ENCODE measurements around the gene LRMDA.

The LRMDA gene

DNA sequence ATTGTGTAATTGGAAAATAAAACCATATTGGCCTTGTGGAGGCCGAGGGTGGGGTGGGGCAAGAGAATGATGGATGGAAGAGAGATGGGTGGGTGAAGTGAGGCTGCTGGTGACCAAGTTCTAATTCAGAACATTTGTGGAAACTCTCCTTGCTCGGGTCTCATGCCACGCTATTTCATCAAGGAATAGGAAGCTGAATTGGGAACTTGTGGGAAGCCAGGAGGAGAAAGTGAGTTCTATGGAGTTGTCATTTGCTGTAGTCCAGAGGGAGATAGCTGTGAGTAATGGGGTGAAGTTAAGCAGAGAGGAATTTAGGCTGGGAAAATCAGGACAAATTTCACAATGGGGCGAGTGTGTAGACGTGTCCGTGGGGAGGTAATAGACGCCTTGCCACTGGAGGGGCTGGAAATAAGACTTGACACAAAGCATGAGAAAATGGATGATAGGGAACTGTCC is 339.2 kb downstream of the LRMDA start:
- H3K9ac ChIP-seq (ENCODE audit: low read length): no peak overlapping the region
- no peak overlapping the region for H3K27ac ChIP-seq (ENCODE audit: low read depth, low read length)
- no peaks in the 10 kb centered on the region for H4K20me1 ChIP-seq (ENCODE audit: low read depth, low read length)
- no peak overlapping the region for H3K4me2 ChIP-seq (ENCODE audit: low read depth, low read length, poor library complexity, severe bottlenecking)
- H3K4me3 ChIP-seq (ENCODE audit: insufficient read depth, low read length, poor library complexity, severe bottlenecking): no peak overlapping the region
- no peaks in the 10 kb centered on the region for H3K9me3 ChIP-seq (ENCODE audit: insufficient read depth, low read length)
- no peaks in the 10 kb centered on the region for H3K36me3 ChIP-seq (ENCODE audit: low read length)
- TF ChIP-seq EZH2phosphoT487 (conservative IDR thresholded peaks at IDR 0.05; ENCODE audit: low read length): no peak
- no peaks in the 10 kb centered on the region for H3K9me2 ChIP-seq (replicated peaks; ENCODE audit: insufficient read depth, low read length)
- H2AFZ ChIP-seq (ENCODE audit: low read depth, low read length, severe bottlenecking): no peak overlapping the region
- no peaks in the 10 kb centered on the region for H3K27me3 ChIP-seq (ENCODE audit: low read length)
- no peaks in the 10 kb centered on the region for H3F3A ChIP-seq (ENCODE audit: insufficient read depth)
- H3K79me2 ChIP-seq (ENCODE audit: insufficient read depth, low read length): no peaks in the 10 kb centered on the region

DNA sequence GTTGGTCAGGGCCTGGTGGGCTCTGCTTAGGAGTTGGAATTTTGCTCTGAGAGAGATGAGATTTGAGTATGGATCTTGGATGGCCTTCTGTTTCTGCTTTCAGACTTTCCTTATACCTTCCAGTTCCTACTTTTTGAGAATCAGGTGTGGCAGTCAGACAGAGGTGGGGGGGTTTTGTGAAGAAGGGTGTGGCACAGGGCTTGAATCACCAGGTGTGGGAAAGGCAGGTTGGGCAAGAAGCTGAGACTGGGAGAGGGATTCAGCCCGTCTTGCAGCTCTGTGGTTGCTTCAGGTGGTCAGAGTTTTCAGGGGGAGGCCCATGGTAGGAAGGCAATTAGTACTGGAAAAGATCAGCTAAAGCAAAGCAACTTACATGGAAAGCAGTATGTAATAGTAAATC is 340.2 kb downstream of the LRMDA start:
- Histone ChIP-seq H3K27me3 (ENCODE audit: low read length) (no peaks in the 10 kb centered on the region), H3K79me2 (ENCODE audit: insufficient read depth, low read length) (no peaks in the 10 kb centered on the region), H3K9me2 (replicated peaks; ENCODE audit: insufficient read depth, low read length) (no peaks in the 10 kb centered on the region), H3K4me2 (ENCODE audit: low read depth, low read length, poor library complexity, severe bottlenecking) (no peak overlapping the region), H3K27ac (ENCODE audit: low read depth, low read length) (no peak overlapping the region), H3K4me3 (ENCODE audit: insufficient read depth, low read length, poor library complexity, severe bottlenecking) (no peak overlapping the region), H4K20me1 (ENCODE audit: low read depth, low read length) (no peaks in the 10 kb centered on the region), H3K9ac (ENCODE audit: low read length) (no peak overlapping the region), H3F3A (ENCODE audit: insufficient read depth) (no peaks in the 10 kb centered on the region), H2AFZ (ENCODE audit: low read depth, low read length, severe bottlenecking) (no peak overlapping the region), H3K36me3 (ENCODE audit: low read length) (no peaks in the 10 kb centered on the region), H3K9me3 (ENCODE audit: insufficient read depth, low read length) (no peaks in the 10 kb centered on the region)
- TF ChIP-seq EZH2phosphoT487 (conservative IDR thresholded peaks at IDR 0.05; ENCODE audit: low read length): no peak
- TF ChIP-seq, protein P1, sequence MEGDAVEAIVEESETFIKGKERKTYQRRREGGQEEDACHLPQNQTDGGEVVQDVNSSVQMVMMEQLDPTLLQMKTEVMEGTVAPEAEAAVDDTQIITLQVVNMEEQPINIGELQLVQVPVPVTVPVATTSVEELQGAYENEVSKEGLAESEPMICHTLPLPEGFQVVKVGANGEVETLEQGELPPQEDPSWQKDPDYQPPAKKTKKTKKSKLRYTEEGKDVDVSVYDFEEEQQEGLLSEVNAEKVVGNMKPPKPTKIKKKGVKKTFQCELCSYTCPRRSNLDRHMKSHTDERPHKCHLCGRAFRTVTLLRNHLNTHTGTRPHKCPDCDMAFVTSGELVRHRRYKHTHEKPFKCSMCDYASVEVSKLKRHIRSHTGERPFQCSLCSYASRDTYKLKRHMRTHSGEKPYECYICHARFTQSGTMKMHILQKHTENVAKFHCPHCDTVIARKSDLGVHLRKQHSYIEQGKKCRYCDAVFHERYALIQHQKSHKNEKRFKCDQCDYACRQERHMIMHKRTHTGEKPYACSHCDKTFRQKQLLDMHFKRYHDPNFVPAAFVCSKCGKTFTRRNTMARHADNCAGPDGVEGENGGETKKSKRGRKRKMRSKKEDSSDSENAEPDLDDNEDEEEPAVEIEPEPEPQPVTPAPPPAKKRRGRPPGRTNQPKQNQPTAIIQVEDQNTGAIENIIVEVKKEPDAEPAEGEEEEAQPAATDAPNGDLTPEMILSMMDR (IDR thresholded peaks at IDR 0.05; ENCODE audit: insufficient read depth, low read length, poor library complexity, severe bottlenecking): no peak

DNA sequence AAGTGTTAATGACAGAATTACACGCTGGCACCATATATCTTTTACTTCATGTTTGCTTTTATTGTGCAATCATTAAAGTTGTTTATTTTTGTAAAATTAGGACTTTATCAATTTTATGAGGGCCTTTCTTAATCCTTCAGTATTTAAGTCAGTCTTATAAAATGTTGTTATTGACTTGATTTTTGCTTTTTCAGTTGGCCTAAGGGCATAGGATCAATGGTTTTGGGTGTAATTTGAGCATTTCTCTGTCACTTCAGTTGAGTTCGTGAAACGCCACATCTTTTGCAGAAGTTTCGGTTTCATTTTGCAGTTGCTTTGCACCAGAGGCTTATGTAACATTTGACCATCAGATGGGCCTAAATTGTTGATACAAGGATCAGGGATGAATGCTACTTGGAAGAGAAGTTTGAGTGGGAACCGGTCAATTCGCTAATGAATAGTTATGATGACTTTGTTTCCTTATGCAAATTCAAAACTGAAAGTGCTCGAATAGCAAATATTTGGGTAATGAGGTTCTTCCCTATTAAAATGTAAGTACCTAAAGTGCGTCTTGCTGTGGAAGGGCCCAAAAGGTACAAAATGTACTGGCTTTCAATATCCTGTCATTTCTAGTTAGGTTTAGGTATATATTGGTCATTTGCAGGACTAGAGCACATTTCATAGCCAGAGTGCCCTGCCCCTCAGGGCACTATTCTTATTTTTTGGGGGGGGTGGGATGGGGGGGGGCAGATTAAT is 340.9 kb downstream of the LRMDA start:
- peak overlapping the region; percentile 17 for H3K4me2 ChIP-seq (ENCODE audit: low read depth, low read length, poor library complexity, severe bottlenecking)
- no peaks in the 10 kb centered on the region for H3F3A ChIP-seq (ENCODE audit: insufficient read depth)
- H3K27me3 ChIP-seq (ENCODE audit: low read length): no peaks in the 10 kb centered on the region
- H3K36me3 ChIP-seq (ENCODE audit: low read length): no peaks in the 10 kb centered on the region
- H3K9ac ChIP-seq (ENCODE audit: low read length): no peak overlapping the region
- H2AFZ ChIP-seq (ENCODE audit: low read depth, low read length, severe bottlenecking): no peak overlapping the region
- no peaks in the 10 kb centered on the region for H3K79me2 ChIP-seq (ENCODE audit: insufficient read depth, low read length)
- H4K20me1 ChIP-seq (ENCODE audit: low read depth, low read length): no peaks in the 10 kb centered on the region
- no peak overlapping the region for H3K4me3 ChIP-seq (ENCODE audit: insufficient read depth, low read length, poor library complexity, severe bottlenecking)
- H3K9me2 ChIP-seq (replicated peaks; ENCODE audit: insufficient read depth, low read length): no peaks in the 10 kb centered on the region
- no peak for TF ChIP-seq EZH2phosphoT487 (conservative IDR thresholded peaks at IDR 0.05; ENCODE audit: low read length)
- TF ChIP-seq, protein P1 (IDR thresholded peaks at IDR 0.05; ENCODE audit: insufficient read depth, low read length, poor library complexity, severe bottlenecking): no peak
- H3K9me3 ChIP-seq (ENCODE audit: insufficient read depth, low read length): no peaks in the 10 kb centered on the region
- no peak overlapping the region for H3K27ac ChIP-seq (ENCODE audit: low read depth, low read length)

GRCh38 chr10:75773231-75773780 is 341.9 kb downstream of the LRMDA start:
- H3K9me3 ChIP-seq (ENCODE audit: insufficient read depth, low read length): no peaks in the 10 kb centered on the region
- no peaks in the 10 kb centered on the region for H3K36me3 ChIP-seq (ENCODE audit: low read length)
- H3K79me2 ChIP-seq (ENCODE audit: insufficient read depth, low read length): no peaks in the 10 kb centered on the region
- H3F3A ChIP-seq (ENCODE audit: insufficient read depth): no peaks in the 10 kb centered on the region
- no peak overlapping the region for H3K27ac ChIP-seq (ENCODE audit: low read depth, low read length)
- H3K9ac ChIP-seq (ENCODE audit: low read length): no peak overlapping the region
- H3K4me2 ChIP-seq (ENCODE audit: low read depth, low read length, poor library complexity, severe bottlenecking): no peak overlapping the region
- no peak overlapping the region for H3K4me3 ChIP-seq (ENCODE audit: insufficient read depth, low read length, poor library complexity, severe bottlenecking)
- no peak overlapping the region for H2AFZ ChIP-seq (ENCODE audit: low read depth, low read length, severe bottlenecking)
- no peaks in the 10 kb centered on the region for H3K9me2 ChIP-seq (replicated peaks; ENCODE audit: insufficient read depth, low read length)
- no peaks in the 10 kb centered on the region for H4K20me1 ChIP-seq (ENCODE audit: low read depth, low read length)
- TF ChIP-seq EZH2phosphoT487 (conservative IDR thresholded peaks at IDR 0.05; ENCODE audit: low read length): no peak
- TF ChIP-seq, protein P1 (IDR thresholded peaks at IDR 0.05; ENCODE audit: insufficient read depth, low read length, poor library complexity, severe bottlenecking): no peak
- no peaks in the 10 kb centered on the region for H3K27me3 ChIP-seq (ENCODE audit: low read length)

Data from SU-DHL-6 (cell line).